HG03060 (cell line): ENCODE results near the gene SLC25A21.

Source experiments
- ATAC-seq: cut with Tn5 transposase; IDR thresholded peaks from one replicate; pipeline ENCODE4 v1.9.1; 2021; ENCODE audit warnings: low read depth, moderate number of reproducible peaks; ENCODE audit not compliant: unreplicated experiment

SLC25A21 gene

DNA sequence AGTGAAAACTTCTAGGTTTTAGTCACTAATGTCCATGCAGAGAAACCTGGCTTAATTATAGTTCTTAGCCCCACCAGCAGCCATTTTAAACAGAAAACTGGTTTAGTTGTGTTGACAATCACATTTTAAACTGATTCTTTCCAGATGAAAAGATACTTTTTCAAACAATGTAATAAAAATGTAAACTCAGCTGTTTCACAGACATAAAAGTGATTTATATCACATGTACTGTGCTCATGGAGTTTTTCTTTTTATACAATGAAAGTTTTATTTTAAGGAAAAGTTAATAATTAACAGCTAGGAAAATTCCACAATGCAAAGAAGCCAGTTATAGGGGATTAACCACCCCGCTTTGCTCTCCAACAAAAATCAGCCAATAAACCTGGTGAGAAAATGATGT, 381.0 kb downstream of the SLC25A21 start:
- no peak for ATAC-seq

DNA sequence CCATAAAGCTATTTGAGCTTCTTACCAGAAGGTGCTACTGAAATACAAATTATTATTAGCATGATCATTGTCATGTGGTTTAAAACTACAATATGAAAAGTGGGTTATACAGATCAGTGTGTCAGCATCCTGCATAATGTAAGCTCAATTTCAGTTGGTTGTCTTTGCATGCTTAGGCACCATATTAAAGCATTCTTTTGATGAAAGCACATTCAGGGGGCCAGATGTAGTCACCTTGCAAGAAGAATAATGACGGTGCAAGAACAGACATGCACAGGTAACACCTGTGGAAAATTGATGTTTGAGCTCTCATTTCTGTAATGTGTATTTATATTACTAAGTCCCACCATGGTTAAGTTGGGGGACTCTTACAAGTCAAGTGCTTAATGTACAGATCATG, 386.9 kb downstream of the SLC25A21 start:
- ATAC-seq: no peak

DNA sequence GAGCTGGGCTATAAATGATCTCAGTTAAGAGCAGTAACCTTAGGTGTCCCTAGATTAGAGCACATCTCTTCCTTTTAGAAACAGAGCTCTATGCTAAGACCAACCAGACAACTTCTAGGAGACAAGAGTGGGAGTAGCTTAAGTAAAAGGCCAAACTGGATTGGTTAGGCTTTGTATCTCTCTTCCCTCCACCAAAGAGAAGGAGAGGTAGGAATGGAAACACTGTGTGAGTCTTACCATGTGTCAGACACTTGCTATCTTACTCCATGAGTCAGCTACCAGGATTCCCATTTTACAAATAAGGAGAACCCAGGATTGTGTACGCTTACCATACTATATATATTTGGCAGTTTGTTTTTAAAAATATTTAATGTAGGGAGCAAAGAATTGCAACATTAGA, 387.9 kb downstream of the SLC25A21 start:
- ATAC-seq: no peak

DNA sequence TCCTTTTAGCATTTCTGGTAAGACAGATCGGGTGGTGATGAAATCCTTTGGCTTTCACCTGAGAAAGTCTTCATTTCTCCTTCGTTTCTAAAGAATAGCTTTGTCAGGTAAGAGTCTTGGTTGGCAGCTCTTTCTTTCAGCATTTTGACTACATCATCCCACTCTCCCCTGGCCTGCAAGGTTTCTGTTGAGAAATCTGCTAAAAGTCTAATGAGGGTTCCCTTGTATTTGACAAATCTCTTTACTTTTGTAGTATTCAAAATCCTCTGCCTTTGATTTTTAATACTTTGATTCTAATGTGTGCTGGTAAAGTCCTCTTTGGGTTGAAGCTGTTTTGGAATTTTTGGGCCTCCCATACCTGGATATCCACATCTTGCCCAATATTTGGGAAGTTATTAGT, 390.5 kb downstream of the SLC25A21 start:
- ATAC-seq: no peak

DNA sequence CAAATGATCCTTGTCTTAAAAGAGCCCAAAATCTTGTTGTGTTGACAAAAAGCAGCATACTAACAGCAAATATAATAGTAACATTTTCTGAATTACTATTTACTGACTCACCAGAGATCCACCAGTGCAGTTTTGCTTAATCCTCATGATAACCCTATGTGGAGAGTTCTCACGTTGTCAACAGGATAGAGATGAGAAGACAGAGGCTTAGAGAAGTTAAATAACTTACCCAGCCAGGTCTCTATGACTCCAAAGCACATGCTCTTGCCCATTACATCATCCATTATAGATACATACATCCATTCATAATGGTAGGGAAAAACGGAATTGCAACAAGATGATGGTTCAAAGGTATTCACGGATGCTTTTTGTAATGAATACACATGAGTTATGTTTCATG, 398.8 kb downstream of the SLC25A21 start:
- no peak for ATAC-seq

DNA sequence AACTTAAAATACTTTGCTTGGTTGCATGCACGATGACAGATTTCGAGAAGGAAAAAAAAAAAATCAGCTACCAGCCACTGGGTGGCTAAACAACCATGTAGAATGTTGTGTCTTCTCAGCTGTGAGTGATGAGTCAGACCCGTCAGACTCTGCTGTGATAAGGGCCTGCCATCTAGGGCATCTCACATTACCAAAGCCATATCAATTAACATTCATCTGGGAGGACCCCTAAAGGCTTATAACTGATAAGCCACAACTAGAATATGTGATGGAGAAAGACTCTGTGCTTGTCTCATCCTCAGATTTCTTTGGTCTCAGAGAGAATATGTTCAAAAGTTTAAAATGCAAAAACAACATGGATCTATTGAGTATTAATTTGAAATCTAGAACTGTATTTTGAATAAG, 399.3 kb downstream of the SLC25A21 start:
- ATAC-seq: no peak

DNA sequence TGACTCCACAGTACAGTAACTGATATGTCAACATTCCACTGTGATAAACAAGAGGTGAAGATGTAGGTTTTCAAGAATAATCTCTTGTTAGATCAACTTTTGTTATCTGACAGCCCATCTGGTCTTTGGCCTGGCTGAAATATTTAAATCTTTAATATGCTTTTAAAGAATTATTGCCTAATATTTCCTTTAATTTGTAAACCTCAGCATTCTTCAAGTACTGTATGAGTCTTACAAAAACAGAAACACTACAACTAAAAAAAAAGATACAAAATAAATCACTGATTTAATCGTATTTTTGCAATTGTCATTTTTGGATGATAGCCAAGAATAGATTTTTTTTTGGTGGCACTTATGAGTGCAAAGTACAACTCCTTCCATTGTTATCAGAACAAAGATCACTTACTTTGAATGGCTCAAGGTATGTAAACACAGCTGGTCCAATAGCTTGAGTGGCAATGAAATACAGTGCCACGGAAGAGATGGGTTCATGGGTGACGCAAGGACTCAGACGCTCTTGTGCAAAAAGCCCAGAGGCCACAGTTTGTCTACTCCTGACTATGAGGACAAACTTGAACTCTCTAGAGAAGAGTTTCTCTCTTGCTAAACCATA, 401.3 kb downstream of the SLC25A21 start:
- ATAC-seq: no peak

DNA sequence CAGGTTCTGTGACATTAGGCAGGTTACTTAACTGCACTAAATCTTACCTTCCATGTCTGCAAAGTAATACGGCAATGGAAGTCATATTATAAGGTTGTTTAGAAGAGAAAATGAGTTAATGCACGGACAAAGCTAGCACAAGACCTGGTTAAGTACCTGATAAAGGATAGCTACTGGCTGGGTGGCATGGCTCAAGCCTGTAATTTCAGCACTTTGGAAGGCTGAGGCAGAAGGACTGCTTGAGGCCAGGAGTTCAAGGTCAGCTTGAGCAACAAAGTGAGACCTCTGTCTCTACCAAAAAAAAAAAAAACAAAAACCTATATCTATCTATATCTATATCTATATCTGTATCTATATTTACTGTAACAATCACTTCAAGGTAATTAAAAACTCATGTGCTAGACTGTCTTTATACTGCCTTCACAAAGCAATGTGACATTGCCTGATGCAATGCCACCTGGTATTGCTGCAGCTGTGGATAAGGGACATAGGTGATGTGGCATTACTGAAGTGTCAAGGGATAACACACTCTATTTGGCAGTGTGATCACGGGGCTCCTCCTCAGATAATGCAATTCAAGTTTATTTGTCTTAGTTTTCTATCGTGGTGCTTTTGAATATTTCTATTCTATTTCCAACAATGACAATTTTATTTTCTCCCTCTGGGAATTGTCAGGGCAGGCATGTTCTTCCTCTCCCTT, 403.6 kb downstream of the SLC25A21 start:
- no peak for ATAC-seq

DNA sequence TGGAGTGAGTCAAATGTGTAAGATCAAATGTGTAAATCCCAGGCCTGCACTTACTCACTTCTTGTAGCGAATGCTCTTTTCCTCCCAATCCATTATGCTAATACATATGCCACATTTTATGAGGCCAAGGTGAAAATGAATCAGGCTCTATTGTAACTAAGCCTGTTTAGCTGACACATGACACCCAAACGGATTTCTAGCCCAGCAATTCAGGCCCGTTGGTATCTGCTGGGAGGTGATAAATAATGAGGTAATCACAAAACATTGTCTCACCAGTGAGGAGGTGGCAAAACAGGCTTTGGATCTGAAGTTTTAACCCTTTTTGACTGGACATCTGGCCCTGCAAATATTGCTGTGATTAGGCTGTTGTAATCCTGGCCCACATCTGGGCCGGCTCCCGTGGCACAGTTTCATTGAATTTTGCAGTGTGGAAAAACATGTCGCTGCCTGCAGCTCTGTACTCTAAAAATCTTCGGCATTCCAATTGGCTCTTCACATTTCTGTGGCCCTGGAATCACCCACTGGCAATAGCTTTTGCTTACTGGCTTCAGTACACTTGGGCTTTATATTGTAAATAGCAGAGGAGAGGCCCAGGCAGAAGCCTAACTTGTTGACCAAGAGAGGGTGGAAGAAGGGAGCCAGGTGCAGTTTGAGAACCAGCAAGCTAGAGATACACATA, 404.7 kb downstream of the SLC25A21 start:
- no peak for ATAC-seq

DNA sequence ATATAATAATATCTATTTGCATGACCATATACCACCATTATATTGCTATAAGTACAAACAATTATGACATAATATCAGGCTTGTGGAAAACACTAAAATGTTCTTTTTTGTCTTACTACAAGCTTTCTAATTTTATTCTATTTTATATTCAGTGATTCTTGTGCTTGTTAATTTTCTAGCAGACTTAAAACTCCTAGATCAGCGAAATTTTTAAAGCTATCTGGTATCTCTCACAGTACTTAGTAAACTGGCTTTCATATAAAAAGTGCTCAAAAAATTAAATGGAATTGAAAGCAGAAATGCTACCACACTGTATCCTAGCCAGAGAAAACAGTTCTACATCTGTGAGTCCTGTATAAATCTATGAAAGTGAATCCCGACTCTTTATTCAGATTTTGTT, 405.4 kb downstream of the SLC25A21 start:
- ATAC-seq: no peak

DNA sequence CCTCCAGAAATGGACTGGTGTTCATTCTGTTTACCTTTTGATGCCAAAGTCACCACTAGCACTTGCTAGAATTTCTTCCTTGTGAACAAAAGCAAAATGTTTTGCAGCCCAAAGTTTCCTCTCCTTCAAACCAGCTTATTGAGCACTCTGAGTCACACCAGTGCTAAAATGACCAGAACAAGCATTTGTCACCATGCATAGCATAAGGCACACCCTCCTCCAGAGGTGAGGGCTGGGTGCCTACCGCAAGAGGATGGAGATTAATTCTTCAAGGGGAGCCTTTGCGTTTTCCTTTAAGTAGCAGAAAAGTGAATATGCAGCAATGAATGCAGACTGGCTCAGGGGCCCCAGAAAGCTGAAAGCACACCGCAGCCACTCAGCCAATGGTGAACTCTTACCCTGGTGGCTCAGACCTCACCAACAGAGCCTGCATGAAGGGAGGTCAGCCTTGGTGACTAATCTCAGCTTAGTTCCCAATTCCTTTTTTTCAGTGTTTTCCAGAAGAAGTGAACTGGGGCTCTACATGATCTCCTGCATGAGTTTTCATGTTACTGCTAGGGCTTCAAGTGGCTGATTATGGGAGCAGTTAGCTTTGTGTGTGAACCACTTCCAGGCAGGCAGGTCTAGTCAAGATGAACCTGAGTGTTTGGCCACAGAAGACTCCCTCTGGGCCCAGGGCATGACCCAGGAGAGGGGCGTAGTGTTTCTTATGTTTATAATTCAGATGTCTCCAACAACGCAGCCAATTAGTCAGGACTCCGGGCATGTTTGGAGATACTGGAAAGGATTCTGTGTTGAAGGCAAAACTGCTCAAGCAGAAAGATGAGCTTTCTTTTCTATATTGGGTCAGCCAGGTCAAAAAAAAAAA, 414.4 kb downstream of the SLC25A21 start:
- ATAC-seq: no peak

DNA sequence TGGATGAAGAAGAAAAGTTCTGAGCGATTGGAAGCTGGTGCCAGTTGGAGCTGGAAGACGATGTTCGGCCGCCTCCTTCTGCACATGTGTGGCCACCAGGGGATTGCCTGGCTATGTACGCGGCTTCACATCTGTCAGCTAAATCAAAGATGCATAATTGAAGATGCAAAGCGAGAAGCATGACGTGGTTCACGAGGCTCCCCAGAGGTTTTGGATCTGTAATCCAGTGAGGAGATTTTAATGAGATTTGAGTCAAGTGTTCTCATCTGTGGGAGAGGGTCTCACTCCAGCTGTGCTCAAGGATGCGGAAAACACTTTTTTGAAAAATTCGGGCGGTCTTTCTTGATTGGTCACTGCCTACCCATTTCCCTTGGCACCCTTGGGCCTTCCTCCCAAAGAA, 416.2 kb downstream of the SLC25A21 start:
- no peak for ATAC-seq

DNA sequence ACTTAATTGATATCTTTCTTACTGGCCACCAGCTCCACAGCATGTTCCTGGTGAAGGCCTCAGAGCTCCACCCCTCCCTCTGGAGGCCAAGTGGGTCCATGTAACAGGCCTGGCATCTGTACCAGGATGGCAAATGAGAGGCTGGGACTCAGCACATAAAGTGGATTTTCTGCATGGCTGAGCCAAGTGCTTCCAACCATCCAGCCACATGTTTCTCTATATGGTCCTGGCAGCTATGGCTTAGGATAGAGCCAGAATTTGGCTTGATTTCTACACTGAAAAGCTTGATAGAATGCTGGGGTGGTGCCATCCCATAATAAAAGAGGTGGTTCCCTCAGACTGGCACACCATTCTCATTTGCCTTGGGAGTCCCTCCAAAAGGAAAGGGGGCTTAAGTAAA, 416.6 kb downstream of the SLC25A21 start:
- no peak for ATAC-seq

DNA sequence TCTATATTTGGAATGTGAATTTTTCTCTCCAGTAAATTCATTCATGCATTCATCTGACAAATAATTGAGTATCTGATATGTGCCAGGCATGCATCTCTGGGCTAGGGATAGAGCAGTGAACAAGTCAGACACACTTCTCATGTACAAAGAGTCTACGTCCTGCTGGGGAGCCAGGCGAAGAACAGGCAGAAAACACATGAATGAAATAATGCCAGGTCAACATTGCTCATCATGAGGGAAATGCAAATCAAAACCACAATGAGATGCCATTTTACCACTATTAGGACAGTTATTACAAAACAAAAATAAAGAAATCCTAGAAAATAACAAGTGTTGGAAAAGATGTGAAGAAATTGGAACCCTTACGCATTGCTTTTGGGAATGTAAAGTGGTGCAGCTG, 420.5 kb downstream of the SLC25A21 start:
- ATAC-seq: no peak

DNA sequence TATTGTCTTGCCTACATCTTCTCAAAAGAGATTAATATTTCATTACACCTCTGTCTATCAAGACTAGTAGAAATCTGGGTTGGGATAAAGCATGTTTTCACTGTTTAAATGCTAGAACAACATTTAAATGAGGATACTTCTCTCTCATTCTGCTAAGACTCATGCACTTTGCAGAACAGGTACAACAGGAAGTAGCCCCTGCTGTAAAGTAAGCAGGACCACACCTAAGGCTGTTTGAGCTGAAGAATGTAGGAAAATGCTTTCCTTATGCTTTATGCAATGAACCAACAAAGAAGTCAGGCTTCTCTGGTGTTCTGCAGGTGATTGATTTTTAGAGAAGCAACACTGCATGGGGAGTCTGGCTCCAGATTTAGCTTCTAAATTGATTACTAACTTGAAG, 421.3 kb downstream of the SLC25A21 start:
- ATAC-seq: no peak

DNA sequence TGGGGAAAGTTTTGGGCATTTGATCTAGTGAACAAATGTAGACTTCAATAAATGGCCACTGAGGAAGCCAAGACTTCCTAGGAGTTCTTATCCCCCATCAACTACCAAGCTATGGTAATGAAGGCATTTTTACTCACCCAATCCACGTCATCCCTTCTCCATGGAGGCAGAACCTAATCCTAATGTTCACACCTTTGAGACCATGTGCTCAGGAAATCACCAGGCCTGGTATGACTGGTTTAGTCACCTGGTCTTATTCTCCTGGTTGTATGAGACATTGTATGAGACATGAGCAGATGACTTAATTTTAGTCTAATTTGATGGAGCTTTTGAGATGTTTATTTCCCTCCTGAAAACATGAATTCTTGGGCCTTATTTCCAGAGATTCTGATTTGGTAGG, 422.2 kb downstream of the SLC25A21 start:
- ATAC-seq: no peak

DNA sequence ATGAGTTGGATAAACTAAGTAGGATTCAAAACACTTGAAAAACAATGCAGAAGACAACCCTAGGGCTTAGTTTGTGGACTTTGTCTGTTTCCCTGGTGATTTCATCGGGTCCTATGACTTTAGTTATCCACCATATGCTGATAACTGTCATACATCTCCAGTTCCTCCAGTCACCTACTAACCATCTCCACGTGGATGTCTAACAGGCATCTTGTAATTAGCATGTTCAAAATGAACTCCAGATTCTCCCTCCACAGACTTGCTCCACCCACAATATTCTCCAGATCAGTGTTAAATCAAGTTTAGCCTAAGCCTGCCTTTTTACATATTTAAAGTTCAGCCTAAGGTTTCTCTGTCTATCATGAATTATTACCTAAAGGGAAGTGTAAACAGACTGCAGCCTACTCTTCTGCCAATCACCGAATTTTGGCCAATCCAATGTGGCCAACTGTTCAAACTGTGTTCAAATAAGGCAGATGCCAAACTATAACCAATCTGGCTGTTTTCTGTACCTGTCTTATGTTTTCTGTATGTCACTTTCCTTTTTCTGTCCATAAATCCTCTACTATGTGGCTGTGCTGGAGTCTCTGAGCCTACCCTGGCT, 423.7 kb downstream of the SLC25A21 start:
- no peak for ATAC-seq

DNA sequence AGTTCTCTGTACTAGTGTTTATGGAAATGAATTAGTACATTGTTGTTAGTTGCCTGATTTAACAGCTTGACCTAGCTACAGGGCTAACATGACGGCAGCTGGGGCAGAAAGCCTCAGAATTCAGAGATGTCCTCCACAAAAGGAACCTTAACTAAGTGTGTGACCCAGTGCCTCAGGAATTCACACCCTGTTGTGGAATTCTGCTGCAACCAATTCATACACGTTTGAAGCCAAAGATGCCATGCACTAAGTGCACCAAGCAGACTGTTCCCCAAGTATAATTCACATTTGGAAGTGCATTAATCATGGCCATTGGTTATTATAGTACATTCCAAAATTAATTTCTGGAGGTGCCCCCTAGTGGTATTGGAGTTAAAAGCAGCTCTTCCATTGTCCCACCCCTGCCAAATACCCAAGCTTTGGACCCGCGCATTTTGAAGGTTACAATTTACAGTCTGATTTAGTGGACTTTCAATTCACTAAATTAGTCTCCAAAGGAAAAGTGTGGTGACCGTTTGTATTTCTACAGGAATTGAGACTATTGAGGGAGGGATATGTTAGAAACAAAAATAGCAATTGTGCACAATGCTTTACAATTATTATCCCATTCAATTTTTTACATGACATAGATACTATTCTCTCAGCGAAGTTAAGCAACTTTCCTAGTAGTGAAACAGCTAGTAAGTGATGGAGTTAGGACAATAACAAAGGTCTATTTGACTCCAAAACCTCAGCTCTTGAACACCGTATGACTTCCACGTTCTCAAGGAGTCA, 424.8 kb downstream of the SLC25A21 start:
- ATAC-seq: no peak

DNA sequence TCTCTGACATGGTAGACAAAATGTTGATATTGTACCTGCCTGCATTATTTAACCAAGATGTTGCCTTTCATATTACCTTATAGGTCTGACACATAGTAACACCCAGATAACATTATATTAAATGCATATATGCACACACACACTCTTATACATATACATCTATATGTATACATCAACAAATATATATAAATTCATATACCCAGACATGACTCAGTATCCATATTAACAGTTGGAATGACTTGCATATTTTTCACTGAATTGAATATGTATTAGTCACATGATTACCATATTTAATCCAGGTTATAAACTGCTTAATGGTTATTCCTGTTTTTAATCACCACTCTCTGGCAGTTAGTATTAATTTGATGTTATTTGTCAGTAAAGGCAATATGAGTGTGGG, 425.5 kb downstream of the SLC25A21 start:
- no peak for ATAC-seq

DNA sequence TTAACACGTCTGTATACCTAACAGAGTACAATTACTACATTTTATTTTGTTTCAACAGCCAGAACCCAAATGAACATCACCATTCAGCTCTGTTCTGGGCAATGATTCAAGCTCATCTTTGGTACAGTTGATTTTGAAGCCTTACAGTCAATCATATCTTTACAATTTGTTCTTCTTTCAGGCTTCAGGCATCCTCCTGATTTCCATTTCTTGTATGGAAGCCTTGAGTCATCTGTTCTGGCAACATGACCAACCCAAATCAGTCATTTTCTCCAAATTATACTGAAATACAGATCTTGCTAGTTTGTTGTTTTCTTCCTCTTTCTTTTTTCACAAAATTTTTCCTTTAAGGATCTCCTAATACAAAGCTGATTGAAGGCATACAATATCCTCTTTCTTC, 430.5 kb downstream of the SLC25A21 start:
- no peak for ATAC-seq
